GM12864 (cell line): Measurements from ENCODE around the gene OR2V1.
"Not testable (repeated sequence)": the region's sequence is repeated elsewhere in the genome, so short reads cannot be mapped to it uniquely, and the experiment has no call there.

Source experiments
- DNase-seq: peaks from one replicate; pipeline ENCODE4 v3.0.0-alpha.2; 2011; ENCODE audit warnings: low read depth
- H3K4me3 ChIP-seq: 2 replicates; pipeline ENCODE4 v1.5.1; 2011; ENCODE audit warnings: mild to moderate bottlenecking, low read depth, low read length, control low read depth
- TF ChIP-seq, protein P1 (sequence below): IDR thresholded peaks from 2 replicates; pipeline ENCODE4 v1.5.1; 2011; ENCODE audit warnings: low read depth, mild to moderate bottlenecking, moderate library complexity, low read length, control low read depth, inconsistent platforms; ENCODE audit errors: missing control alignments

Gene OR2V1, protein sequence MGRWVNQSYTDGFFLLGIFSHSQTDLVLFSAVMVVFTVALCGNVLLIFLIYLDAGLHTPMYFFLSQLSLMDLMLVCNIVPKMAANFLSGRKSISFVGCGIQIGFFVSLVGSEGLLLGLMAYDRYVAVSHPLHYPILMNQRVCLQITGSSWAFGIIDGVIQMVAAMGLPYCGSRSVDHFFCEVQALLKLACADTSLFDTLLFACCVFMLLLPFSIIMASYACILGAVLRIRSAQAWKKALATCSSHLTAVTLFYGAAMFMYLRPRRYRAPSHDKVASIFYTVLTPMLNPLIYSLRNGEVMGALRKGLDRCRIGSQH

DNA sequence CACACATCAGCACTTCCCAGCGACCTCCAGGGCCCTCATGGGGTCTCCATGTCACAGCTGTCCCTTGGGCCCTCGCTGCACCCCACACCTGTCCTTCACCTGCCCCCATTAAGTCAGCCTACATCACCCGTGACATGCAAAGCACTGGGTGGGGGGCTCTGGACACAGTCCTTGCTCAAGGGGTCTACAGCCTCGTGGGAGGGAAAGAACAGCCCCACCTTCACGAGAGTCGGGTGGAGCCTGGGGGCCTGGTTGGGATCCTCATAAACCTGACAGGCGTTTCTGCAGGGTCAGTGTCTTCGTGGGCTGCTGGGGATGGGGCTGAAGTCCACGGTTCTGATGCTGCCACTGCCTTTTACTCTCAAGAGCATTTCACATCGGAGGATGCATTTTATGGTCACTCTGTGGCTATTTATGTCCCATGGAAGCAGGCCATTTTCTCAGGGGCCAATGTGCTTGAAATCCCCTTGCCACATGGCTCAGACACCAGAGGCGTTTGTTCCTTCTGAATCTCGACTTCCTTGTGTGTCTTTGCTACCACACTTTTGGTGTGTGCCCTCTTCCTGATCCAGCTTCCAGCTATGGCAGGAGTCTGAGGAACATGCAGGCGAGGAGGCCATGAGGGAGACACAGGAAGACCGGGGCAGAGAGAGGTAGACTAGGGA lies at the start of gene OR2V1:
TSS of gene OR2V1 (minus strand) at position 338 of the 665 bp plus-strand sequence. CDS start 5,865 bp downstream, outside the sequence.
- TF ChIP-seq, protein P1, sequence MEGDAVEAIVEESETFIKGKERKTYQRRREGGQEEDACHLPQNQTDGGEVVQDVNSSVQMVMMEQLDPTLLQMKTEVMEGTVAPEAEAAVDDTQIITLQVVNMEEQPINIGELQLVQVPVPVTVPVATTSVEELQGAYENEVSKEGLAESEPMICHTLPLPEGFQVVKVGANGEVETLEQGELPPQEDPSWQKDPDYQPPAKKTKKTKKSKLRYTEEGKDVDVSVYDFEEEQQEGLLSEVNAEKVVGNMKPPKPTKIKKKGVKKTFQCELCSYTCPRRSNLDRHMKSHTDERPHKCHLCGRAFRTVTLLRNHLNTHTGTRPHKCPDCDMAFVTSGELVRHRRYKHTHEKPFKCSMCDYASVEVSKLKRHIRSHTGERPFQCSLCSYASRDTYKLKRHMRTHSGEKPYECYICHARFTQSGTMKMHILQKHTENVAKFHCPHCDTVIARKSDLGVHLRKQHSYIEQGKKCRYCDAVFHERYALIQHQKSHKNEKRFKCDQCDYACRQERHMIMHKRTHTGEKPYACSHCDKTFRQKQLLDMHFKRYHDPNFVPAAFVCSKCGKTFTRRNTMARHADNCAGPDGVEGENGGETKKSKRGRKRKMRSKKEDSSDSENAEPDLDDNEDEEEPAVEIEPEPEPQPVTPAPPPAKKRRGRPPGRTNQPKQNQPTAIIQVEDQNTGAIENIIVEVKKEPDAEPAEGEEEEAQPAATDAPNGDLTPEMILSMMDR = no peak
- no peak within 1 kb of the TSS for H3K4me3 ChIP-seq
- DNase-seq = no peak

DNA sequence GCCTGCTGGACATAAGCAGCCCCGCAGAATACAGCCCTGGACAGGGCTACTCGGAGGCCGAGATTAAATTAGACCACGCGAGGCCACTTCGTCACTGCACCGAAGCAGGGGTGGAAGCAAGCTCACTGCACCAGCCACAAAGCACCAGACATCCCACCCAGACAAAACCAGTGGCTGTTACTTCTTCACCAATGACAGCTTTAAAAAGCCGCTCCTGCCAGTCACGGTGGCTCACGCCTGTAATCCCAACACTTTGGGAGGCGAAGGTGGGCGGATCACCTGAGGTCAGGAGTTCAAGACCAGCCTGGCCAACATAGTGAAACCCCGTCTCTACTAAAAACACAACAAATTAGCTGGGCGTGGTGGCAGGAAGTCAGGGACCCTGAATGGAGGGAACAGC lies 46.6 kb upstream of the OR2V1 start:
- not testable (repeated sequence) for DNase-seq, H3K4me3 ChIP-seq

DNA sequence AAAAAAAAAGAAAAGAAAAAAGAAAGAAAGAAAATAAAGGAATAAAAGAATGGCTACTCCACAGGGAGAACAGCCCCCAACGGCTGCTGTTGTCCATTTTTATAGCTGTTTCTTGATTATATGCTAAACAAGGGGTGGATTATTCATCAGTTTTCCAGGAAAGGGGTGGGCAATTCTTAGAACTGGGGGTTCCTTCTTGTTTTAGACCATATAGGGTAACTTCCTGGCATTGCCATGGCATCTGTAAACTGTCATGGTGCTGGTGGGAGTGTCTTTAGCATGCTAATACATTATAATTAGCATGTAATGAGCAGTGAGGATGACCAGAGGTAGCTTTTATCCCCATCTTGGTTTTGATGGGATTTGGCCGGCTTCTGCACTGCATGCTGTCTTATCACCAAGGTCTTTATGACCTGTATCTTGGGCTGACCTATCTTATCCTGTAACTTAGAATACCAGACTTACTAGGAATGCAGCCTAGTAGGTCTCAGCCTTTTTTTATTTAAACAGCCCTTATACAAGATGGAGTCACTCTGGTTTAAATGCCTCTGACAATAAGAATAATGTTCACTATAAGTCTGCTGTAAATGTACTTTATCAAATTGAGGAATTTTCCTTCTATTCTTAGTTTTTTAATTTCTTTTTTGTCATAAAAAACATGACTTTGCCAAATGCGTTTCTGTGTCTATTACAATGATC lies 45.4 kb upstream of the OR2V1 start:
- H3K4me3 ChIP-seq = no peak overlapping the region
- TF ChIP-seq, protein P1 = no peak
- DNase-seq = no peak

DNA sequence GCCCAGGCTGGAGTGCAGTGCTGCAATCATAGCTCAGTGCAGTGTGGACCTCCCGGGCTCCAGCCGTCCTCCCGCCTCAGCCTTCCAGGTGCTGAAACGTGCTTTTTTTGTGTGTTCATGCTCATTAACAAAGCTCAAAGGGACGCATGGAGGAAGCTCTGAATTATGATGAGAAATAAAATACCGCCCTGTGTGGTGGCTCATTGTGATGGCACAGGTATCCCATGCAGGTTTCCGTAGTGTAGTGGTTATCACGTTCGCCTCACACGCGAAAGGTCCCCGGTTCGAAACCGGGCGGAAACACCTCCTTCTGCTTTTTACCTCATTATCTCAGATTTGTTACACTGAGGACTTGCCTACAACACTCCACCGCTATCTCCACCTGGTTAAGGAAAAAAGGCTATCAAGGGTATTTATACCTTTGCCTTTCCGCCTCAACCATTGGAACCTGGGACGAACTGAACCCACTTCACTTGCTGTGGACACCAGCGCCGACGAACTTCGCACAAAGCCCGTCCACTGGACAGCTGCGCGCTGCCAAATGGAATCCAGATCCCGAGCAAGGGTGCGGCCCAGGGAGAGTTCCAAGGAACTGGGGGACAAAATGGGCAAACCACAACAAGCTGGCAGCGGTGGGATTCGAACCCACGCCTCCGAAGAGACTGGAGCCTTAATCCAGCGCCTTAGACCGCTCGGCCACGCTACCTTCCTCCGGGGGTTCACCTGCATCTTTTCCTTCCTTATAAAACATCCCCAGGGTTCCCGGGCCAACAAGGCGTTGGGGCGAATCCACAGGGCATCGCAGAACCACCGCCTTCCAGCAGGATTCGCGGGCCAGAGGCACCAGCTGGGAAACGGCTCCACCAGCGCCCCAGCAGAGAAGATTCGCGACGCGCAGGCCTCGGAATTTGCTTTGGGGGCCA lies 42.7 kb upstream of the OR2V1 start:
- peak overlapping the region; percentile 51 for H3K4me3 ChIP-seq
- no peak for DNase-seq
- TF ChIP-seq, protein P1 = no peak

DNA sequence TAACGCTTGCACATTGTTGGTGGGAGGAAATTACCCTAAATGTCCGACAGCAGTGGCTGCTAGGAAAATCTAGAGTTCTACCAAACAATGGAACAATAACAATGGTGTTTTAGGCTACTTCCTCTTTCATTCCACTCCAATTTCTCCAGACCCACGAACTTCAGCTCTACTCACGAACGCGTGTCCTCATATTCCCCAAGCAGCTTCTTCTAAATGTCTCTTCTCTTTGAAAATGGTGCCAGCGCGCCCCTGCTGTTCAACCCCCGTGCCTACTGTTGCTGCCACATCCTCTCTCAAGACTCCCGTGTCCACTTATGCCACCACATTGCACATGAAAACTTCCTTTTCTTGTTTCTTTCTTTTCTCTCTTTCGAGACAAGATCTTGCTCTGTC lies 42.1 kb upstream of the OR2V1 start:
- TF ChIP-seq, protein P1 = peak; percentile 54
- DNase-seq = no peak
- H3K4me3 ChIP-seq = peak overlapping the region; percentile 51

DNA sequence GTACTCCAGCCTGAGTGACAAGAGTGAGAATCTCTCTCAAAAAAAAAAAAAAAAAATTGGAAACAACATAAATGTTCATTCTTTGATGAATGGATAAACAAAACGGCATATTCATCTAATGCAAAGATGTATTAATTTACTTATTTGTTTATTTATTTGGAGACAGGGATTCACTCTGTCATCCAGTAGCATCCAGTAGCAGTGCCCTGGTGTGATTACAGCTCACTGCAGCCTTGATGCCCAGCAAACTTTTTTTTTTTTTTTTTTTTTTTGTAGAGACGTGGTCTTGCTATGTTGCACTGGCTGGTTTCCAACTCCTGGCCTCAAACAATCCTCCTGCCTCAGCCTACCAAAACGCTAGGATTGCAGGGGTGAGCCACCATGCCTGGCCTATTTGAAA lies 40.8 kb upstream of the OR2V1 start:
- TF ChIP-seq, protein P1 = no peak
- no peak for DNase-seq
- H3K4me3 ChIP-seq = no peak overlapping the region

DNA sequence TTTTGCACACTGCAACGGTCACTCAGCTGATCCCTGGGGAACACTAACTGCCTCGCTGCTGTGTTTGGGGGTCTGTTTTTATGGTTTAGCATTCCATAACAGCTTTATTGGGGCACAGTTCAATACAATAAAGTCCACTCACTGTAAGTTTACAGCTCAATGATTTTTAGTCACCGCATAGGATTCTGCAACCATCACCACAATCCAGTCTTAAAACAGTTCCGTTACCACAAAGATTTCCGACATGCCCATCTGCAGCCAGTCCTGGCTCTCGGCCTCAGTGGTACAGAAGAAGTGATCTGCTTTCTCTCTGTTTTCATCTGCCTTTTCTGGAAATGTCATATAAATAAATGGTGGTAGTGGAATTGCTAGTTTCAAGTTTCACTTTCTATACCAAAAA lies 40.0 kb upstream of the OR2V1 start:
- no peak overlapping the region for H3K4me3 ChIP-seq
- TF ChIP-seq, protein P1 = no peak
- no peak for DNase-seq
